ENCODE data around the gene MGAT4C.
"Not testable (repeated sequence)": the region's sequence is repeated elsewhere in the genome, so short reads cannot be mapped to it uniquely, and the experiment has no call there.

Gene MGAT4C

GRCh38 chr12:86134561-86134960 lies 121.6 kb downstream of the MGAT4C start:
- TF ChIP-seq GATA1 (IDR thresholded peaks at IDR 0.05; ENCODE audit: low read depth, low read length) (no peak), POLR2A (IDR thresholded peaks at IDR 0.05; ENCODE audit: low read length) (no peak)
- no peak for DNase-seq

GRCh38 chr12:86126900-86127299 lies 129.3 kb downstream of the MGAT4C start:
- not testable (repeated sequence) for DNase-seq

- DNase-seq, result no peak
Measured at GRCh38 chr12:86122846-86123468, 133.2 kb downstream of the MGAT4C start.

GRCh38 chr12:86118161-86118560 lies 138.0 kb downstream of the MGAT4C start:
- no peak for TF ChIP-seq GATA1 (IDR thresholded peaks at IDR 0.05; ENCODE audit: low read depth, low read length)
- no peak for TF ChIP-seq POLR2A (IDR thresholded peaks at IDR 0.05; ENCODE audit: low read length)
- DNase-seq, result no peak

More at GRCh38 chr12:86122846-86123468, 133.2 kb downstream of the MGAT4C start:
- TF ChIP-seq GATA1 (IDR thresholded peaks at IDR 0.05; ENCODE audit: low read depth, low read length) (no peak), POLR2A (IDR thresholded peaks at IDR 0.05; ENCODE audit: low read length) (no peak)

- DNase-seq, result no peak
- TF ChIP-seq POLR2A (IDR thresholded peaks at IDR 0.05; ENCODE audit: low read length), result no peak
- no peak for TF ChIP-seq GATA1 (IDR thresholded peaks at IDR 0.05; ENCODE audit: low read depth, low read length)
Measured at GRCh38 chr12:86117711-86118110, 138.5 kb downstream of the MGAT4C start.

GRCh38 chr12:86104087-86104486 lies 152.1 kb downstream of the MGAT4C start:
- no peak for DNase-seq
- no peak for TF ChIP-seq POLR2A (IDR thresholded peaks at IDR 0.05; ENCODE audit: low read length)
- TF ChIP-seq GATA1 (IDR thresholded peaks at IDR 0.05; ENCODE audit: low read depth, low read length), result no peak

GRCh38 chr12:86097161-86097560 lies 159.0 kb downstream of the MGAT4C start:
- no peak for DNase-seq
- TF ChIP-seq POLR2A (IDR thresholded peaks at IDR 0.05; ENCODE audit: low read length), result no peak
- no peak for TF ChIP-seq GATA1 (IDR thresholded peaks at IDR 0.05; ENCODE audit: low read depth, low read length)

GRCh38 chr12:86091681-86092080 lies 164.5 kb downstream of the MGAT4C start:
- TF ChIP-seq POLR2A (IDR thresholded peaks at IDR 0.05; ENCODE audit: low read length) (no peak), GATA1 (IDR thresholded peaks at IDR 0.05; ENCODE audit: low read depth, low read length) (no peak)
- no peak for DNase-seq

- DNase-seq, result no peak
Measured at GRCh38 chr12:86081843-86082242, 174.3 kb downstream of the MGAT4C start.

GRCh38 chr12:86059052-86059451 lies 197.1 kb downstream of the MGAT4C start:
- DNase-seq, result not testable (repeated sequence)

More at GRCh38 chr12:86081843-86082242, 174.3 kb downstream of the MGAT4C start:
- no peak for TF ChIP-seq GATA1 (IDR thresholded peaks at IDR 0.05; ENCODE audit: low read depth, low read length)
- no peak for TF ChIP-seq POLR2A (IDR thresholded peaks at IDR 0.05; ENCODE audit: low read length)

GRCh38 chr12:86057092-86057845 lies 198.9 kb downstream of the MGAT4C start:
- TF ChIP-seq POLR2A (IDR thresholded peaks at IDR 0.05; ENCODE audit: low read length) (no peak), GATA1 (IDR thresholded peaks at IDR 0.05; ENCODE audit: low read depth, low read length) (no peak)
- DNase-seq, result no peak

- TF ChIP-seq GATA1 (IDR thresholded peaks at IDR 0.05; ENCODE audit: low read depth, low read length) (no peak), POLR2A (IDR thresholded peaks at IDR 0.05; ENCODE audit: low read length) (no peak)
- no peak for DNase-seq
Measured at GRCh38 chr12:86052921-86053320, 203.3 kb downstream of the MGAT4C start.

GRCh38 chr12:86050010-86050409 lies 206.2 kb downstream of the MGAT4C start:
- no peak for DNase-seq
- TF ChIP-seq GATA1 (IDR thresholded peaks at IDR 0.05; ENCODE audit: low read depth, low read length) (no peak), POLR2A (IDR thresholded peaks at IDR 0.05; ENCODE audit: low read length) (no peak)

- TF ChIP-seq GATA1 (IDR thresholded peaks at IDR 0.05; ENCODE audit: low read depth, low read length) (no peak), POLR2A (IDR thresholded peaks at IDR 0.05; ENCODE audit: low read length) (no peak)
Measured at GRCh38 chr12:86044396-86044795, 211.8 kb downstream of the MGAT4C start.

GRCh38 chr12:86042062-86042461 lies 214.1 kb downstream of the MGAT4C start:
- no peak for DNase-seq
- no peak for TF ChIP-seq GATA1 (IDR thresholded peaks at IDR 0.05; ENCODE audit: low read depth, low read length)
- no peak for TF ChIP-seq POLR2A (IDR thresholded peaks at IDR 0.05; ENCODE audit: low read length)

More at GRCh38 chr12:86044396-86044795, 211.8 kb downstream of the MGAT4C start:
- DNase-seq, result no peak

Measured in erythroblast (primary cell).